Measurements from ENCODE around the gene ZNF630. TPM values are rescaled to one million over a fixed set of nuclear protein-coding genes. Genes with fewer than 3 reads are reported as not detected.
"Not testable (repeated sequence)": the region's sequence is repeated elsewhere in the genome, so short reads cannot be mapped to it uniquely, and the experiment has no call there.

The ZNF630 gene
- total RNA-seq, result 1 to 10 TPM in 1 of 2 donors, under 1 TPM in 1; 0.74 to 2.3 TPM

DNA sequence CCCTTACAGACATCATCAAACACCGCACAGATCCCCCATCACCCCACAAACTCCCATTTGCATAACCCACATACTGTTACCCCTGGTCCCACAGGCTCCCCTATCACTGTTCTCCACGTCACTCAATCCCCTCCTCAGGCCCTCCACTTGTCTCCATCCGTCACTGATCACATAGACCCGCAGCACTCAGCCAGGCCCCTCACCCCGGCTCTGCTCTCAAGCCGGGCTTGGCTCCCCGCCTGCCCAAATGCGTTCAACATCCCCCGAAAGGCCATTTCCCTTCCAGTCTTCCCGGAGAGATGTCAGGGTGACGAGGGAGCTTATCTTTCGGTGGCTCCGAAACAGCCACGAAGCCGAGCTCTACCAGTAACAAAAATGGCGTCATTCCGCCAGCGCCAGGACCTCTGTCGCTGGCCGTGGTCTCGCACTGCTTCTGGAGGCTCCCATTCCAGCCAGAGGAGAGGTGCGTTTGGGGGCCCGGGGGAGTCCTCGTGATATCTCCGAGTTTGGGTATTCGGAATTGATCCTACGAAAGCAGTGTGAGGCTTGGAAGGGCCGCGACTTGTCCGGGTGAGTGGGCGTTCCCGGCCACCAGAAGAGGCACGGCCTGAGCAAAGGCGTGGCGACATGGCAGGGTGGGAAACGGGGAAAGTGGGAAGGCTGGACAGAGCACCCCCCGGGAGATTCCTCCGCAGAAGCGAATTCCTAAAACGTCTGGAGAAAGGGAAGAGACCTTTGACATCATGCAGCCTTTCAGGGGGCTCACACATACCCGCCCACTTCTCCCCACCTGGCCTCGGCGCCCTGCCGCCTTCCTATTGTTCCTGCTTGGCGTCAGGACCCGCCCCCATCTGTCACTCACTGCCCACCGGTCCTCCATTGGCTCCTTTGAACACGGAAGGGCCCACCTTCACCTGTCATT is at the start of gene ZNF630:
ZNF630 (minus strand) TSS at position 577 of the 922 bp plus-strand sequence. CDS start 4,754 bp downstream, outside the sequence.
- Mint-ChIP-seq H3K4me1 (ENCODE audit: low read depth in 2 of 2) (peaks cover 8 to 16% of the 10 kb centered on the region in 2 donors), H3K27me3 (no peaks in the 10 kb centered on the region), H3K4me3 (peak within 1 kb of the TSS; percentile 93), H3K9me3 (no peaks in the 10 kb centered on the region), H3K36me3 (no peaks in the 10 kb centered on the region), H3K27ac (peak within 1 kb of the TSS; percentile 90 to 94)
- DNase-seq (ENCODE audit: low spot score) (peak; percentile 70), ATAC-seq (peak; percentile 88 to 92)

- Mint-ChIP-seq H3K27me3 (peaks cover 9 to 16% of the 10 kb centered on the region in 2 donors), H3K9me3 (no peaks in the 10 kb centered on the region), H3K4me3 (no peak overlapping the region), H3K27ac (no peak overlapping the region), H3K4me1 (ENCODE audit: low read depth in 2 of 2) (no peaks in the 10 kb centered on the region), H3K36me3 (no peaks in the 10 kb centered on the region)
- DNase-seq (ENCODE audit: low spot score) (no peak), ATAC-seq (no peak)
These were observed 36.3 kb upstream of the ZNF630 start for GRCh38 chrX:48107717-48108116.

DNA sequence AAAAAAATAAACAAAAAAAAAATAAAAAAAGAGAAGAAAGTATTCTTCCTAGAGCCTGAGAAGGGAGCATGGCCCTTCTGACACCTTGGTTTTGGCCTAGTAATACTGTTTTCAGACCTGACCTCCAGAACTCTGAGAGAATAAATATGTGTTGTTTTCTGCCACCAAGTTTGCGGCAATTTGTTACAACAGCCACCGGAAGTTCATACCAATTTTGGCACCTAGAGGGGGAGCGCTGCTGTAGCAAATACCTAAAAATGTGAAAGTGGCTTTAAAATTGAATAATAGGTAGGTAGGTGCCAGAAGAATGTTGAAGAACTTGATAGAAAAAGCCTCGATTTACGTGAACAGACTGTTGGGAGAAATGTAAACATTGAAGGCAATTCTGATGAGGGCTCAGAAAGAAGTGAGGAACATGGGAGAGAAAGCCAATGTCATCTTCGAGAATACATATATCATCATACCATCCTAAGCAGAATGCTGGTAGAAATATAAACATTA is 31.5 kb upstream of the ZNF630 start:
- Mint-ChIP-seq H3K27ac (no peak overlapping the region), H3K4me3 (no peak overlapping the region), H3K36me3 (no peaks in the 10 kb centered on the region), H3K27me3 (peaks cover 9 to 21% of the 10 kb centered on the region in 2 donors), H3K9me3 (no peaks in the 10 kb centered on the region), H3K4me1 (ENCODE audit: low read depth in 2 of 2) (no peaks in the 10 kb centered on the region)
- ATAC-seq, result no peak
- no peak for DNase-seq (ENCODE audit: low spot score)

DNA sequence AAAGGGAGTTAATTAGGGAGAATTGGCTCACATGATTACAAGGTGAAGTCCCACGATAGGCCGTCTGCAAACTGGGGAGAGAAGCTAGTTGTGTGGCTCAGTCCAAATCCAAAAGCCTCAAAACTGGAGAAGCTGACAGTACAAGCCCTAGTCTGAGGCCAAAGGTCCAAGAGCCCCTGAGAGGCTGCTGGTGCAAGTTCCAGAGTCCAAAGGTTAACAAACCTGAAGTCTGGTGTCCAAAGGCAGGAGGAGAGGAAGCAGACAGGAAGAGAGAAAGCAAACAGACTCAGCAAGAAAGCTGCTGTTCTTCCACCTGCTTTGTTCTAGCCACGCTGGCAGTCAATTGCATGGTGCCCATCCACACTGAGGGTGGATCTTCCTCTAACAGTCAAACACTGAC is 30.0 kb upstream of the ZNF630 start:
- peaks cover 9 to 19% of the 10 kb centered on the region in 2 donors for H3K27me3 Mint-ChIP-seq
- no peaks in the 10 kb centered on the region for H3K4me1 Mint-ChIP-seq (ENCODE audit: low read depth in 2 of 2)
- no peak for DNase-seq (ENCODE audit: low spot score)
- H3K27ac Mint-ChIP-seq, result no peak overlapping the region
- no peaks in the 10 kb centered on the region for H3K9me3 Mint-ChIP-seq
- no peak for ATAC-seq
- no peaks in the 10 kb centered on the region for H3K36me3 Mint-ChIP-seq
- no peak overlapping the region for H3K4me3 Mint-ChIP-seq

DNA sequence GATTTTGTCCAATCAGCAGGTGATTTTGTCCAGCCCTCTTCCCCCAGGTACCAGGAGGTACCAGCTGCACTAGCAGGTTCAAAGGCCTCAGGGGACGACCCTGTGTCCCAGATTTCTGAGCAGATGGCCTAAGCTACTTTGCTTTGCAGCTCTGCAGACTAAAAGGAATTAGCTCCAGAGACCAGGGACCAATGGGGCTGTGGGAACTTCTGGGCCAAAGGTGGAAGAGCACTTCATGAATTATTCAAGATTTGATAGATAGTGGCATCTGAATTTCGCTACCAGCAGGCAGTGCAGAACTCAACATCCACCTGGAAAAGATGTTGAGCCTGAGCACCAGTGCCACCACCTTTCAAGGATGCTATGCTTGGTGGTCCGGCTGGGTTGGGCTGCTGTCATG is 21.1 kb upstream of the ZNF630 start:
- not testable (repeated sequence) for H3K27me3 Mint-ChIP-seq; H3K36me3 Mint-ChIP-seq; DNase-seq (ENCODE audit: low spot score); ATAC-seq; H3K9me3 Mint-ChIP-seq; H3K27ac Mint-ChIP-seq; H3K4me1 Mint-ChIP-seq (ENCODE audit: low read depth in 2 of 2); H3K4me3 Mint-ChIP-seq

GRCh38 chrX:48090123-48090522 is 18.7 kb upstream of the ZNF630 start:
- Mint-ChIP-seq H3K36me3 (no peaks in the 10 kb centered on the region), H3K4me1 (ENCODE audit: low read depth in 2 of 2) (peaks cover 0 to 2% of the 10 kb centered on the region in 2 donors), H3K4me3 (no peak overlapping the region), H3K27me3 (peaks cover 2 to 7% of the 10 kb centered on the region in 2 donors), H3K27ac (no peak overlapping the region), H3K9me3 (no peaks in the 10 kb centered on the region)
- no peak for DNase-seq (ENCODE audit: low spot score)
- ATAC-seq, result no peak

GRCh38 chrX:48086082-48086481 is 14.6 kb upstream of the ZNF630 start:
- peak; percentile 32 to 38 for ATAC-seq
- no peak overlapping the region for H3K4me3 Mint-ChIP-seq
- no peak for DNase-seq (ENCODE audit: low spot score)
- no peaks in the 10 kb centered on the region for H3K36me3 Mint-ChIP-seq
- H3K27ac Mint-ChIP-seq, result no peak overlapping the region
- no peaks in the 10 kb centered on the region for H3K9me3 Mint-ChIP-seq
- peaks cover 2 to 5% of the 10 kb centered on the region in 2 donors for H3K27me3 Mint-ChIP-seq
- peaks cover 2 to 5% of the 10 kb centered on the region in 2 donors for H3K4me1 Mint-ChIP-seq (ENCODE audit: low read depth in 2 of 2)

DNA sequence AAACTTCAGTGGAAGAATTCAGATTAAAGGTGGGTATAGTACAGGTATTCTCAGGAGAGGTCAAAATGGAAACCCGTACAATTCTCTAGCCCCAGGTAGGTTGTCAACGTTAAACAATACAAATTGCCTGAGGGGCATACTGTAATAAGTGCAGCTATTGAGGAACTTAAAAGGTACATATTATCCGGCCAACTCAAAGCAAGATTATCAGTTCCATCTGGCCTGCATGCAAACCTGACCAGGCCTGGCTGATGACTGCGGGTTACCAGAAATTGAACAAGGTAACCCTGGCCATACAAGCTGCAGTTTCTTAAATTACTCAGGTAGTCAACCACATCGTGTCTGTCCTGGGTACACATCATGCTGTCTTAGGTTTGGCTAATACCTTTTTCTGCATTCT is 12.3 kb upstream of the ZNF630 start:
- Mint-ChIP-seq H3K4me1 (ENCODE audit: low read depth in 2 of 2) (peaks cover 2 to 5% of the 10 kb centered on the region in 2 donors), H3K4me3 (no peak overlapping the region), H3K27me3 (peaks cover 0 to 7% of the 10 kb centered on the region in 2 donors), H3K27ac (no peak overlapping the region), H3K9me3 (no peaks in the 10 kb centered on the region), H3K36me3 (no peaks in the 10 kb centered on the region)
- ATAC-seq, result no peak
- no peak for DNase-seq (ENCODE audit: low spot score)

DNA sequence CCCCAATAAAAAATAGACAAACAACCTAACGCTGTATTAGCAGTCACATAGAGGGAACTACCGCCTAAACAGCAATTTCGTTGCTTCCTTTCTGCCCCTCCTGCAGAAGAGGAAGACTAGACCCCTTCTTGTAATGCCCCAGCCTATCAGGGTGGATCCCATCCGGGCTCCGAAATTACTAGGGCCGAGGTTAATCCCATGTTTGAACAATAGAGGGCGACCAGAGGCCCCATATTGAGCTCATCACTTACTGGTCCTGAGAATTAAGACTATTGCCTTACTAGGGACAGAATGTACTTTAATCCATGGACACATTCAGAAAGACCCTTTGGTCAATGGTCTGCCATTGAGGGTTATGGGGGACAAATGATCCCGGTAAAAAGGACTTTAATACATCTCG is 11.8 kb upstream of the ZNF630 start:
- no peaks in the 10 kb centered on the region for H3K36me3 Mint-ChIP-seq
- DNase-seq (ENCODE audit: low spot score) (no peak), ATAC-seq (peak; percentile 55 to 65)
- H3K27me3 Mint-ChIP-seq, result peaks cover 0 to 11% of the 10 kb centered on the region in 2 donors
- no peak overlapping the region for H3K27ac Mint-ChIP-seq
- no peak overlapping the region for H3K4me3 Mint-ChIP-seq
- no peaks in the 10 kb centered on the region for H3K9me3 Mint-ChIP-seq
- H3K4me1 Mint-ChIP-seq (ENCODE audit: low read depth in 2 of 2), result peaks cover 2 to 5% of the 10 kb centered on the region in 2 donors

DNA sequence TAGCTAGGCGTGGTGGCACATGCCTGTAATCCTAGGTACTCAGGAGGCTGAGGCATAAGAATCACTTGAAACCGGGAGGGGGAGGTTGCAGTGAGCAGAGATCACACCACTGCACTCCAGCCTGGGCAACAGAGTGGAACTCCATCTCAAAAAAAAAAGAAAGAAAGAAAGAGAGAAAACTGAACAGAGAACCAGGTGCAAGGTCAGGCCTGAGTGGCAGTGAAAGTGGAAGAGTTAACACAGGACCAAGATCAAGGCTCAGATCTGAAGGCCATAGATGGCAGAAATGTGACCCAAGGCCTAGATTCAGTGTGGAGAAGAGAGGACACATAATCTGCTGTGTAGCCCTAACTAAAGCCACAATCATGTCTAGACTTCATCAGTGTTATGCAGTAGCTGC is 4.9 kb upstream of the ZNF630 start:
- ATAC-seq (no peak), DNase-seq (ENCODE audit: low spot score) (no peak)
- peaks cover 0 to 9% of the 10 kb centered on the region in 2 donors for H3K27me3 Mint-ChIP-seq
- no peaks in the 10 kb centered on the region for H3K9me3 Mint-ChIP-seq
- H3K4me1 Mint-ChIP-seq (ENCODE audit: low read depth in 2 of 2), result peaks cover 0 to 5% of the 10 kb centered on the region in 2 donors
- no peaks in the 10 kb centered on the region for H3K36me3 Mint-ChIP-seq
- H3K4me3 Mint-ChIP-seq, result no peak overlapping the region
- H3K27ac Mint-ChIP-seq, result no peak overlapping the region

GRCh38 chrX:48071986-48072605 is 656 bp upstream of the ZNF630 start:
- DNase-seq (ENCODE audit: low spot score) (no peak), ATAC-seq (no peak)
- H3K9me3 Mint-ChIP-seq, result no peaks in the 10 kb centered on the region
- H3K27me3 Mint-ChIP-seq, result no peaks in the 10 kb centered on the region
- peaks cover 8 to 16% of the 10 kb centered on the region in 2 donors for H3K4me1 Mint-ChIP-seq (ENCODE audit: low read depth in 2 of 2)
- H3K4me3 Mint-ChIP-seq, result peak overlapping the region; percentile 93
- H3K36me3 Mint-ChIP-seq, result no peaks in the 10 kb centered on the region
- H3K27ac Mint-ChIP-seq, result peak overlapping the region; percentile 90 to 94

DNA sequence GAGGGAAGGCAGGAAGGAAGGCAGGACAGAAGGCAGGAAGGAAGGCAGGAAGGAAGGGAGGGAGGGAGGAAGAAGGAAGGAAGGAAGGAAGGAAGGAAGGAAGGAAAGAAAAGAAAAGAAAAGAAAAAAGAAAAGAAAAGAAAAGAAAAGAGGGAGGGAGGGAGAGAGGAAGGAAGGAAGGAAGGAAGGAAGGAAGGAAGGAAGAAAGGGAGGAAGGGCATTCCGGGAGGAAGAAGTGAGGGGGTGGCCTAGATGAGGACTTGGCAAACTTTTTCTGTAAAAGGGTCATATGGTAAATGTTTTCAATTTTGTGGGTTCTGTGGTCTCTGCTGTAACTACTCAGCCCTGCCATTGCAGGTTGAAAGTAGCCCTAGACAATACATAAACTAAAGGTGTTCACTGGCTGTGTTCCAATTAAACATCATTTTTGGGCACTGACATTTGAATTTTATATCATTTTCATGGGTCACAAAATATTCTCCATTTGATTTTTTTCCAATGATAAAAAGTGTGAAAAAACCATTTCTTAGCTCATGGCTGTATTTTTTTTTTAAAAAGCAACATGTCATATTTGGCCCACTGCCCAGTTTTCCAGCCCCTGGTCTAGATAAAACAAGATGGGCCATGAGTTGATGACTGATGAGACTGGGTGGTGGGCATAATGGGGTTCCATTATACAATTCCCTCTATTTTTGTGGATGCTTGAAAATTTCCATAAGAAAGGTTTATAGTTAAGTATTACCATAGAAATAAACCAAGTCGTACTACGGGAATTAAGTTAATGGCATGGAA is 3.1 kb downstream of the ZNF630 start:
- H3K9me3 Mint-ChIP-seq, result no peaks in the 10 kb centered on the region
- H3K27me3 Mint-ChIP-seq, result no peaks in the 10 kb centered on the region
- no peaks in the 10 kb centered on the region for H3K36me3 Mint-ChIP-seq
- ATAC-seq, result no peak
- H3K4me1 Mint-ChIP-seq (ENCODE audit: low read depth in 2 of 2), result peaks cover 8 to 16% of the 10 kb centered on the region in 2 donors
- H3K27ac Mint-ChIP-seq, result peak overlapping the region in 1 of 2 donors; percentile 41
- DNase-seq (ENCODE audit: low spot score), result no peak
- H3K4me3 Mint-ChIP-seq, result no peak overlapping the region

DNA sequence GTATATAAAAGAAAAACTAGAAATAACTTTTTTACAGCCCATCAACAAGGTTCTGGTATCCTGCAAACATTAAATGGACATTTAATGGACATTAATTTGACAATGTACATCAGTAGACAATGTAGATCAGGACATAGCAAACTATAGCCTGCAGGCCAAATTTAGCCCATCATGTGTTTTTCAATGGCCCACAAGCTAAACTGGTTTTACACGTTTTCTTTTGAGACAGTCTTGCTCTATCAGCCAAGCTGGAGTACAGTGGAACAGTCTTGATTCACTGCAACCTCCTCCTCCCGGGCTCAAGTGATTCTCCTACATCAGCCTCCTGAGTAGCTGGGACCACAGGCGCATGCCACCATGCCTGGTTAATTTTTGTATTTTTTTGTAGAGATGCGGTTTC is 7.2 kb downstream of the ZNF630 start:
- Mint-ChIP-seq H3K9me3 (peaks cover 4% of the 10 kb centered on the region), H3K27ac (no peak overlapping the region), H3K4me1 (ENCODE audit: low read depth in 2 of 2) (peaks cover 0 to 3% of the 10 kb centered on the region in 2 donors), H3K36me3 (peaks cover 21% of the 10 kb centered on the region), H3K4me3 (no peak overlapping the region), H3K27me3 (no peaks in the 10 kb centered on the region)
- ATAC-seq, result no peak
- DNase-seq (ENCODE audit: low spot score), result no peak
